Measurements from ENCODE around the gene KCNG1. TPM values are rescaled to one million over a fixed set of nuclear protein-coding genes. Genes with fewer than 3 reads are reported as not detected.

Gene KCNG1
- total and polyA plus RNA-seq, 5 donors from 2014 or later = 0.24 to 0.27 TPM; not detected in 3

DNA sequence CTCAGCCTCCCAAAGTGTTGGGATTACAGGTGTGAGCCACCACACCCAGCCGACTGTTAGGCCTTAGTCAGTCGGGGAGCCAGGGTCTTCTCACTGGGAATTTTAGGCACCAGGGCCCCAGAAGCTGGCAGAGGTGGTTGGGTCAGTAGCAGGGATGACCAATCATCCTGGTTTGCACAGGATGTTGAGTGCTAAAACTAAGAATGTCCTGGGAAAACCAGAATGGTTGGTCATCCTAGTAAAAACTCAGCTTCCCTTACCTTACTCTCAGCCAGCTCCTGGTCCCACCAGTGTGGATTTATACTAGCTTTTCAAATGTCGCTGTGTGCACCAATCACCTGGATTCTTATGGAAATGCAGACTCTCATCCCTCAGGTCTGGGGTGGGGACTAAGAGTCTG lies 31.8 kb downstream of the KCNG1 start:
- Mint-ChIP-seq H3K27ac (no peak overlapping the region), H3K36me3 (no peaks in the 10 kb centered on the region), H3K27me3 (peaks cover 26% of the 10 kb centered on the region), H3K4me1 (peaks cover 0 to 8% (median 2%) of the 10 kb centered on the region in 4 donors), H3K4me3 (no peak overlapping the region), H3K9me3 (peaks cover 0 to 2% (median 0%) of the 10 kb centered on the region in 7 donors)
- H3K9me3 ChIP-seq (ENCODE audit: control insufficient read depth in 2 of 2, low read length in 2 of 2) = no peaks in the 10 kb centered on the region
- no peaks in the 10 kb centered on the region for H3K36me3 ChIP-seq (ENCODE audit: control insufficient read depth, insufficient read depth, low read length)
- H3K4me3 ChIP-seq (ENCODE audit: low read depth, low read length) = no peak overlapping the region
- H3K27ac ChIP-seq (ENCODE audit: insufficient read depth, low read length, poor library complexity, severe bottlenecking) = no peak overlapping the region
- peaks cover 2% of the 10 kb centered on the region for H3K27me3 ChIP-seq (ENCODE audit: control insufficient read depth, insufficient read depth, low read length)
- DNase-seq (no peak), ATAC-seq (ENCODE audit: low read depth in 2 of 2) (no peak)
- H3K4me1 ChIP-seq (ENCODE audit: control insufficient read depth, insufficient read depth, low read length, poor library complexity, severe bottlenecking) = no peaks in the 10 kb centered on the region

DNA sequence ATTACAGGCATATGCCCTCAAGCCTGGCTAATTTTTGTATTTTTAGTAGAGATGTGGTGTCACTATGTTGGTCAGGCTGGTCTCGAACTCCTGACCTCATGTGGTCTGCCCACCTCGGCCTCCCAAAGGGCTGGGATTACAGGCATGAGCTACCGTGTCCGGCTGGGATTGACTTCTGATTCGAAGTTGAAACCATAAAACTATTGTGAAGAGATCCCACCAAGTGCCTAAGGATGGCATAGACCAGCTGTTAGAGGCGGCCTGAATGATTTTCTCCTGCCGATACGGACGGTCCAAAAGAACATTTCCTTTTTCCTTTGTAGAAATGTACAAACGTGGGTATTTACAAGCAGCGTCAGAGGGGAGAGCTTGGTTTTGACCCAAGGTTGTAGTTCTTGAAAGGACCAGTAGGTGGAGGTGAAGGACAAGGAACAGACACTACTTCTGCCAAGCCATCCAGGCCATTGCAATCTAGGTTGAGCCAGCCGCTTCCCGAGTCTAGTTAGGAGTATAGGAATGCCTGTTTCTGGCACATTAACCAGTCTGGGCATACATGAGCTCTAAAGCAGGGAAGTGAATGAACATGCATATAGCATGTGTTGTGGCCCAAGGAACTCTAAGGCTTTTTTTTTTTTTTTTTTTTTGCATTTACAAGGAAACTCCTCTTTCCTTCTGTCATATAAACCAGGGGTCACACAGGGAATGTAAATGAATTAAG lies 35.3 kb downstream of the KCNG1 start:
- no peaks in the 10 kb centered on the region for H3K36me3 Mint-ChIP-seq
- Histone ChIP-seq H3K27me3 (ENCODE audit: control insufficient read depth, insufficient read depth, low read length) (peaks cover 2% of the 10 kb centered on the region), H3K4me1 (ENCODE audit: control insufficient read depth, insufficient read depth, low read length, poor library complexity, severe bottlenecking) (no peaks in the 10 kb centered on the region), H3K4me3 (ENCODE audit: low read depth, low read length) (no peak overlapping the region), H3K9me3 (ENCODE audit: control insufficient read depth in 2 of 2, low read length in 2 of 2) (no peaks in the 10 kb centered on the region), H3K27ac (ENCODE audit: insufficient read depth, low read length, poor library complexity, severe bottlenecking) (no peak overlapping the region), H3K36me3 (ENCODE audit: control insufficient read depth, insufficient read depth, low read length) (no peaks in the 10 kb centered on the region)
- ATAC-seq (ENCODE audit: low read depth in 2 of 2) (peak; percentile 81 to 82), DNase-seq (peak; percentile 41 to 77 (median 73))
- no peak overlapping the region for H3K27ac Mint-ChIP-seq
- H3K4me3 Mint-ChIP-seq = no peak overlapping the region
- peaks cover 0 to 4% (median 2%) of the 10 kb centered on the region in 4 donors for H3K4me1 Mint-ChIP-seq
- peaks cover 24% of the 10 kb centered on the region for H3K27me3 Mint-ChIP-seq
- H3K9me3 Mint-ChIP-seq = no peaks in the 10 kb centered on the region

DNA sequence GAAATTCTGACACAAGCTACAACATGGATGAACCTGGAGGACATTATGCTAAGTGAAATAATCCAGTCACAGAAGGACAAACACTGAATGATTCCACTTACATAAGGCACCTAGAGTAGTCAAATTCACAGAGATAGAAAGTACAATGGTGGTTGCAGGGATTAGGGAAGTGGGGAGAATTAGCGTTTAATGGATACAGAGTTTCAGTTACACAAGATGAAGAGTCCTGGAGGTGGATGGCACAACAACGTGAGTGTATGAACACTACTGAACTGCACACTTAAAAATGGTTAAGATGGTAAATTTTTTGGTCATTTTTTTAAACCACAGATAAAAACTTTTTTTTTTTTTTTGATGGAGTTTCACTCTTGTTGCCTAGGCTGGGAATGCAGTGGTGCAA lies 39.6 kb downstream of the KCNG1 start:
- H3K4me1 Mint-ChIP-seq = peaks cover 0 to 6% (median 5%) of the 10 kb centered on the region in 4 donors
- Histone ChIP-seq H3K9me3 (ENCODE audit: control insufficient read depth in 2 of 2, low read length in 2 of 2) (no peaks in the 10 kb centered on the region), H3K27ac (ENCODE audit: insufficient read depth, low read length, poor library complexity, severe bottlenecking) (no peak overlapping the region), H3K4me1 (ENCODE audit: control insufficient read depth, insufficient read depth, low read length, poor library complexity, severe bottlenecking) (no peaks in the 10 kb centered on the region), H3K36me3 (ENCODE audit: control insufficient read depth, insufficient read depth, low read length) (no peaks in the 10 kb centered on the region), H3K4me3 (ENCODE audit: low read depth, low read length) (no peak overlapping the region), H3K27me3 (ENCODE audit: control insufficient read depth, insufficient read depth, low read length) (peaks cover 2% of the 10 kb centered on the region)
- no peak for DNase-seq
- no peak overlapping the region for H3K27ac Mint-ChIP-seq
- no peak for ATAC-seq (ENCODE audit: low read depth in 2 of 2)
- peaks cover 40% of the 10 kb centered on the region for H3K27me3 Mint-ChIP-seq
- H3K4me3 Mint-ChIP-seq = no peak overlapping the region
- H3K9me3 Mint-ChIP-seq = peaks cover 0 to 4% (median 0%) of the 10 kb centered on the region in 7 donors
- no peaks in the 10 kb centered on the region for H3K36me3 Mint-ChIP-seq

DNA sequence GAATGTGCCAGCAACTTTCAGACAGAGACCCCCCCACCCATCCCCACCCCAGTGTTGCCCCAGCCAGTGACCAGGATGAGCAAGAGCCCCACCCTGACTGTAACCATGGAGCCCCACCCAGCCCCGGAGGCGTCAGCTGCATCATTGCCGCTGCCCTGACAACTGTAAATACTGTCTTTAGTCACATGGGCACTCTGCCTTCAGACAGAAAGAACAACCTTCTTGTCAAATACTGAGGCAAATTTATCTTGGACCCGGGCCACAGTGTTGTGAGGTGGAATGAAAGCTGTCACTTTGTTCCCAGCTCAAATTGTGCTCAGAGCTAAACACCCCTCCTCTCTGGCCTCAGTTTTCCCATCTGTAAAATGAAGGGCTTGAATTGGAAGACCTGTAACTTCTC lies 40.5 kb downstream of the KCNG1 start:
- H3K9me3 ChIP-seq (ENCODE audit: control insufficient read depth in 2 of 2, low read length in 2 of 2) = no peaks in the 10 kb centered on the region
- H3K9me3 Mint-ChIP-seq = peaks cover 0 to 4% (median 0%) of the 10 kb centered on the region in 7 donors
- no peak for DNase-seq

DNA sequence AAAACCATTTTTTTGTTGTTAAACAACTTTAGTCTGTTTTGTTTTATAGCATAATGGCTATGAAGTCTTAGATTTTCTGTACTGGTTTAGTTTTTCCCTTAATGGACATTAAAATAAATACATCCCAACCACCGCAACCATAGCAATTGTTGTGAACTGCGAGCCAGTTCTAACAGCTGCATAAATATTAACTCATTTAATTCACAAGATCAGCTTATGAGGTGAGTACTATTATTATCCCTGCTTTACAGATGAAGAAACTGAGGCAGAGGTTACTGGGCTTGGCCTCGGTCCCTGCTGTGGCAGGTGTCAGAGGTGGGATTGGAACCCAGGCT lies 41.2 kb downstream of the KCNG1 start:
- Mint-ChIP-seq H3K36me3 (no peaks in the 10 kb centered on the region), H3K4me3 (no peak overlapping the region), H3K27ac (no peak overlapping the region), H3K9me3 (peaks cover 0 to 4% (median 0%) of the 10 kb centered on the region in 7 donors), H3K27me3 (peaks cover 37% of the 10 kb centered on the region), H3K4me1 (peaks cover 0 to 6% (median 1%) of the 10 kb centered on the region in 4 donors)
- no peak overlapping the region for H3K27ac ChIP-seq (ENCODE audit: insufficient read depth, low read length, poor library complexity, severe bottlenecking)
- no peaks in the 10 kb centered on the region for H3K27me3 ChIP-seq (ENCODE audit: control insufficient read depth, insufficient read depth, low read length)
- ATAC-seq (ENCODE audit: low read depth in 2 of 2) = no peak
- H3K36me3 ChIP-seq (ENCODE audit: control insufficient read depth, insufficient read depth, low read length) = no peaks in the 10 kb centered on the region
- DNase-seq = no peak
- H3K4me1 ChIP-seq (ENCODE audit: control insufficient read depth, insufficient read depth, low read length, poor library complexity, severe bottlenecking) = no peaks in the 10 kb centered on the region
- no peak overlapping the region for H3K4me3 ChIP-seq (ENCODE audit: low read depth, low read length)
- no peaks in the 10 kb centered on the region for H3K9me3 ChIP-seq (ENCODE audit: control insufficient read depth in 2 of 2, low read length in 2 of 2)

More for the DNA sequence above, 40.5 kb downstream of the KCNG1 start:
- Mint-ChIP-seq H3K27me3 (peaks cover 42% of the 10 kb centered on the region), H3K27ac (no peak overlapping the region), H3K36me3 (no peaks in the 10 kb centered on the region), H3K4me3 (no peak overlapping the region), H3K4me1 (peaks cover 0 to 6% (median 1%) of the 10 kb centered on the region in 4 donors)
- Histone ChIP-seq H3K4me1 (ENCODE audit: control insufficient read depth, insufficient read depth, low read length, poor library complexity, severe bottlenecking) (no peaks in the 10 kb centered on the region), H3K27me3 (ENCODE audit: control insufficient read depth, insufficient read depth, low read length) (no peaks in the 10 kb centered on the region), H3K36me3 (ENCODE audit: control insufficient read depth, insufficient read depth, low read length) (no peaks in the 10 kb centered on the region), H3K4me3 (ENCODE audit: low read depth, low read length) (no peak overlapping the region), H3K27ac (ENCODE audit: insufficient read depth, low read length, poor library complexity, severe bottlenecking) (no peak overlapping the region)
- ATAC-seq (ENCODE audit: low read depth in 2 of 2) = no peak

DNA sequence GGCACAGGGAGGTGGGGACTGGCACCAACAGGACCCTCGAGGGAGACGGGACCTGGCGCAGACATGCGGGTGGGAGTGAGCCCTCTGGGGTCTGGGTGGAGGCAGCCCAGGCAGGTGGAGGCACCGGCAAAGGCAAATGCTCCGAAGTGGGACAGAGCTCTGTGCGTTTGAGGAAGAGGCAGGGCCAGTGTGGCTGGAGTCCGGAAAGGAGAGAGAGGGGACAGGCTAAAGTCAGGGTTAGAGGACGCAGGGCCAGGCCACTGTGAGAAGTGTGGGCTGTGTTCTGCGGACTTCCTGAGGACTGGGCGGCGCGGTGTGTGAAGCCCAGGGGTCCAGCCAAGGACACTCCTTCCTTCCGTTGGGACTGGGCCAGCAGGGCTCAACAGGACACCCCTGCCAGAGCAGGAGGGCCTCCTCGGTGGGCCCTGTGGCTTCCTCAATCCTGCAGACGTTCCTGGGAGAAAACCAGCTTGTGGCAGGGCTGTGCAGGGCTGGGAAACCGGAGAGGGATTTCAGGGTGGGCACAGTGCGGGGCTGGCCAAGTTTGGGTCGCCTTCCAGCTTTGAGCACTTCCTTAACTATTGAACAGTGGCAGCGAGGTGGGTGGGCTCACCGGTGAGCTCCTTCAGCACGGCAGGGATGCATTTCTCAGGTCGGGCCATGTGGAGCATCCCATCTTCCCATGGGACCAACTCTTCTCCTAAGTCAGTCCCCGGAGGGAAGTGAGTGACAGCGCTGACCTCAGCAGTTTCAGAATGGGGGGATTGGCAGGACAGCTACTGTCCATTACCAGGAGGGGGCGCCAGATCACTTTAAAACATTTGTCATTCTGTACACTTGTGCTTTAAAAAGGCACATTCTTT lies 41.8 kb downstream of the KCNG1 start:
- Mint-ChIP-seq H3K27me3 (peaks cover 35% of the 10 kb centered on the region), H3K36me3 (no peaks in the 10 kb centered on the region), H3K27ac (peak overlapping the region in 1 of 3 donors; percentile 46), H3K4me3 (peak overlapping the region in 1 of 4 donors; percentile 2), H3K4me1 (peaks cover 0 to 6% (median 1%) of the 10 kb centered on the region in 4 donors), H3K9me3 (peaks cover 0 to 4% (median 0%) of the 10 kb centered on the region in 7 donors)
- Histone ChIP-seq H3K4me1 (ENCODE audit: control insufficient read depth, insufficient read depth, low read length, poor library complexity, severe bottlenecking) (no peaks in the 10 kb centered on the region), H3K27ac (ENCODE audit: insufficient read depth, low read length, poor library complexity, severe bottlenecking) (no peak overlapping the region), H3K9me3 (ENCODE audit: control insufficient read depth in 2 of 2, low read length in 2 of 2) (no peaks in the 10 kb centered on the region), H3K36me3 (ENCODE audit: control insufficient read depth, insufficient read depth, low read length) (no peaks in the 10 kb centered on the region), H3K27me3 (ENCODE audit: control insufficient read depth, insufficient read depth, low read length) (no peaks in the 10 kb centered on the region), H3K4me3 (ENCODE audit: low read depth, low read length) (no peak overlapping the region)
- DNase-seq (peak; percentile 41 to 67 (median 47)), ATAC-seq (ENCODE audit: low read depth in 2 of 2) (peak in 1 of 2 donors; percentile 52)

DNA sequence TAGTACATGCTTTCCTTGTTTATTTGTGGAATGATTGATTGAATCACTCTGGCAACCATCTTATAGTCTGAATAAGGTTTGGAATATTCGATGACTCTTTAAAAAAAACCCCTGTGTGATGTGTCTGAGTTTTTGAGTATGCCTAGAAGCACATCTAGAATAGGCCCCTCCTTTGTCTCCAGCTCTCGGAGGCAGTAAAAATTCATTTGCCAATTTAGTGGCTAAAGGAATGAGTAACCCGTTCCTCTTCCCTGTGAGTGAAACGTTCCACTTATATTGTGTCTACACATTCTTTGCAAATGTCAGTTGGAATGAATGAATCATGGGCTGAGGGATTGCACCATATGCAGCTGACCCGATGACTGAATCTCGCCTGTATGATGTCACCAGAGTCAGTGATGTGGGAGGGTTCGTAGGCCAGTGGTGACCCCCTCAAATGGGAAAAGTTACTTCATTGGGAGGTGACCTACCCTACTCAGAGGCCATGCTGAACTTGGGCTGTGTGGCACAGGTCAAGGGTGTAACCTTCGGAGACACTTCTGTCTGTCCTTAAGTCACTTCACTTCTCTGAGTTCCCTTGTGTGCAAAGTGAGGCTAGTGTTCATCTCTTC lies 42.7 kb downstream of the KCNG1 start:
- peaks cover 0 to 4% (median 0%) of the 10 kb centered on the region in 7 donors for H3K9me3 Mint-ChIP-seq
- no peaks in the 10 kb centered on the region for H3K36me3 ChIP-seq (ENCODE audit: control insufficient read depth, insufficient read depth, low read length)
- no peak overlapping the region for H3K27ac ChIP-seq (ENCODE audit: insufficient read depth, low read length, poor library complexity, severe bottlenecking)
- no peak overlapping the region for H3K4me3 ChIP-seq (ENCODE audit: low read depth, low read length)
- H3K4me3 Mint-ChIP-seq = no peak overlapping the region
- H3K27ac Mint-ChIP-seq = no peak overlapping the region
- peaks cover 42% of the 10 kb centered on the region for H3K27me3 Mint-ChIP-seq
- no peak for ATAC-seq (ENCODE audit: low read depth in 2 of 2)
- no peaks in the 10 kb centered on the region for H3K4me1 ChIP-seq (ENCODE audit: control insufficient read depth, insufficient read depth, low read length, poor library complexity, severe bottlenecking)
- H3K27me3 ChIP-seq (ENCODE audit: control insufficient read depth, insufficient read depth, low read length) = no peaks in the 10 kb centered on the region
- H3K36me3 Mint-ChIP-seq = no peaks in the 10 kb centered on the region
- no peak for DNase-seq
- peaks cover 0 to 6% (median 1%) of the 10 kb centered on the region in 4 donors for H3K4me1 Mint-ChIP-seq
- no peaks in the 10 kb centered on the region for H3K9me3 ChIP-seq (ENCODE audit: control insufficient read depth in 2 of 2, low read length in 2 of 2)
